Trophoblast cell (in vitro differentiated cells and primary cell): ENCODE data around the gene RCOR1.
A peak's percentile ranks its signal among the peaks of the same experiment; 100 is the strongest.

Experiments
- DNase-seq, 2 donors: peaks; one replicate each; pipeline ENCODE4 v3.0.0-alpha.2; 2016
- H2AFZ ChIP-seq: 2 replicates; pipeline ENCODE4 v1.6.1; 2013; ENCODE audit warnings: low read length, moderate library complexity, mild to moderate bottlenecking; ENCODE audit not compliant: insufficient read depth, poor library complexity
- H2AK5ac ChIP-seq: 2 replicates; pipeline ENCODE4 v1.6.1; 2013; ENCODE audit warnings: mild to moderate bottlenecking, low read length
- H2BK120ac ChIP-seq: 2 replicates; pipeline ENCODE4 v1.6.1; 2013; ENCODE audit warnings: low read length, mild to moderate bottlenecking, moderate library complexity; ENCODE audit not compliant: insufficient read depth, poor library complexity
- H2BK12ac ChIP-seq: 2 replicates; pipeline ENCODE4 v1.6.1; 2013; ENCODE audit warnings: mild to moderate bottlenecking, low read length, moderate library complexity
- H2BK5ac ChIP-seq: 2 replicates; pipeline ENCODE4 v1.6.1; 2013; ENCODE audit warnings: low read length, low read depth, moderate library complexity, mild to moderate bottlenecking; ENCODE audit not compliant: poor library complexity
- H3K14ac ChIP-seq: 2 replicates; pipeline ENCODE4 v1.6.1; 2013; ENCODE audit warnings: mild to moderate bottlenecking, low read length
- H3K18ac ChIP-seq: 2 replicates; pipeline ENCODE4 v1.6.1; 2013; ENCODE audit warnings: mild to moderate bottlenecking, low read length
- H3K23ac ChIP-seq: 2 replicates; pipeline ENCODE4 v1.6.1; 2013; ENCODE audit warnings: low read length
- H3K27ac ChIP-seq: 2 replicates; pipeline ENCODE4 v1.5.1; 2013; ENCODE audit warnings: low read depth, mild to moderate bottlenecking, inconsistent platforms, low read length, moderate library complexity
- H3K27me3 ChIP-seq: 2 replicates; pipeline ENCODE4 v1.6.1; 2013; ENCODE audit warnings: inconsistent platforms, mild to moderate bottlenecking, low read length, moderate library complexity; ENCODE audit not compliant: insufficient read depth
- H3K36me3 ChIP-seq, 2 experiments: 1 replicate in 1 of 2; 2 replicates in 1 of 2; pipeline ENCODE4 v1.6.1; 2013; ENCODE audit warnings: low read length in 2 of 2, mild to moderate bottlenecking in 2 of 2, moderate library complexity in 1 of 2; ENCODE audit not compliant: insufficient read depth in 2 of 2, control insufficient read depth in 1 of 2
- H3K4ac ChIP-seq: 2 replicates; pipeline ENCODE4 v1.6.1; 2013; ENCODE audit warnings: low read depth, mild to moderate bottlenecking, low read length, moderate library complexity
- H3K4me1 ChIP-seq, 2 experiments: 1 replicate in 1 of 2; 2 replicates in 1 of 2; pipeline ENCODE4 v1.6.1; 2013; ENCODE audit warnings: low read length in 2 of 2, mild to moderate bottlenecking in 2 of 2, moderate library complexity in 1 of 2; ENCODE audit not compliant: insufficient read depth in 2 of 2, control insufficient read depth in 1 of 2
- H3K4me2 ChIP-seq: 2 replicates; pipeline ENCODE4 v1.6.1; 2013; ENCODE audit warnings: inconsistent platforms, mild to moderate bottlenecking, low read length, moderate library complexity
- H3K4me3 ChIP-seq: 2 replicates; pipeline ENCODE4 v1.5.1; 2013; ENCODE audit warnings: mild to moderate bottlenecking, low read depth, low read length, inconsistent platforms
- H3K79me1 ChIP-seq: one replicate; pipeline ENCODE4 v1.6.1; 2013; ENCODE audit warnings: low read length
- H3K79me2 ChIP-seq: 2 replicates; pipeline ENCODE4 v1.6.1; 2013; ENCODE audit warnings: low read length, mild to moderate bottlenecking; ENCODE audit not compliant: control insufficient read depth, insufficient read depth, poor library complexity
- H3K9ac ChIP-seq: 2 replicates; pipeline ENCODE4 v1.6.1; 2013; ENCODE audit warnings: mild to moderate bottlenecking, low read length
- H3K9me3 ChIP-seq: 2 replicates; pipeline ENCODE4 v1.6.1; 2013; ENCODE audit warnings: low read depth, mild to moderate bottlenecking, control low read depth, inconsistent platforms, low read length; ENCODE audit not compliant: insufficient read depth
- H4K12ac ChIP-seq: 2 replicates; pipeline ENCODE4 v1.6.1; 2013; ENCODE audit warnings: low read depth, mild to moderate bottlenecking, low read length, moderate library complexity
- H4K8ac ChIP-seq: 2 replicates; pipeline ENCODE4 v1.6.1; 2013; ENCODE audit warnings: low read depth, mild to moderate bottlenecking, low read length, moderate library complexity
- H4K91ac ChIP-seq: one replicate; pipeline ENCODE4 v1.6.1; 2013; ENCODE audit warnings: low read depth, mild to moderate bottlenecking, low read length, moderate library complexity
- WGBS: extraction: QIAGEN DNeasy Blood & Tissue Kit; methylation state at CpG from one replicate; pipeline ENCODE4 v1.1.7; 2013; ENCODE audit warnings: missing lambda C conversion rate; ENCODE audit not compliant: insufficient read length, insufficient coverage; ENCODE audit errors: extremely low coverage; 5-methylcytosine and 5-hydroxymethylcytosine counted together

RCOR1 gene

DNA sequence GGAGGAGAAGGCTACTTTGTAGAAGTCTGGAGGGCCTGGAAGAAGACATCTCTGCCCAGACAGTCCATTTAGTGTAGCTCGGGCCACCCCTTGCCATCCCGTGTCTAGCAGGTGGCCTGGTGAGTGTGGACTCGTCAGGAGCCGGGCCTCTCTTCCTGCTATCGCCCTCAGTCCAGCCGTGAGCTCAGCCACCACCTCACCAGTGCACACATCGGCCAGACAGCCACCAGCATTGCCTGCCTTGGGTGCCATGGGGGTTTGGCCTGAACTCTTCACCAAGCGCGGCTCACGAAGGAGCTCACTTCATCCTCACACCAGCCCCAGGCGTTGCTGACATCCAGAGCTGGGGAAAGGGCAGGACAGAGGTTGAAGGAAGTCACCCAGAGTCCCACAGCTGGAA lies 165.2 kb downstream of the RCOR1 start:
- no peak overlapping the region for H2BK12ac ChIP-seq
- H3K27me3 ChIP-seq = no peaks in the 10 kb centered on the region
- H4K12ac ChIP-seq = no peak overlapping the region
- H3K18ac ChIP-seq = no peak overlapping the region
- peak; percentile 44 to 52 for DNase-seq
- H3K4ac ChIP-seq = no peak overlapping the region
- H2AFZ ChIP-seq = no peak overlapping the region
- H3K23ac ChIP-seq = no peak overlapping the region
- H3K36me3 ChIP-seq = peaks cover 26 to 27% of the 10 kb centered on the region in 2 experiments
- peaks cover 3% of the 10 kb centered on the region for H3K9me3 ChIP-seq
- no peaks in the 10 kb centered on the region for H3K4me1 ChIP-seq
- H3K4me3 ChIP-seq = no peak overlapping the region
- no CpG with 5 or more reads among the region's 11 CpGs for WGBS
- H2BK120ac ChIP-seq = no peak overlapping the region
- H3K79me2 ChIP-seq = no peaks in the 10 kb centered on the region
- H4K8ac ChIP-seq = no peak overlapping the region
- no peak overlapping the region for H4K91ac ChIP-seq
- no peak overlapping the region for H2AK5ac ChIP-seq
- no peaks in the 10 kb centered on the region for H3K79me1 ChIP-seq
- no peak overlapping the region for H3K9ac ChIP-seq
- H2BK5ac ChIP-seq = no peak overlapping the region
- no peak overlapping the region for H3K14ac ChIP-seq
- H3K27ac ChIP-seq = no peak overlapping the region
- H3K4me2 ChIP-seq = no peak overlapping the region

DNA sequence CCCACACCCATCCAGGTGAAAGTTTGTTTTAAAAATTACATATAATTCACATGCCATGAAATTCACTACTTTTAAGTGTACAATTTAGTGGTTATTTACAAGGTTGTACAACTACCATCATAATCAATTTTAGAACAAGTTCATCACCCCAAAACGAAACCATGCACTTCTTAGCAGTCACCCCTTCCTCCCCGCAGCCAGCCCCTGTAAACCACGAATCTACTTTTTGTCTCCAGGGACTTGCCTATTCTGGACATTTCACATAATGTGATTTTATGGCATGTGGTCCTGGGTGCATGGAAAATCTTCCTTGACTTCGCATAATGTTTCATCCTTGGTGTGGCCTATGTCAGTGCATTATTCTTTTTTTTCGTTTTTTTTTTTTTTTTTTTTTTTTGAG lies 165.6 kb downstream of the RCOR1 start:
- WGBS = no CpG with 5 or more reads among the region's 5 CpGs
- no peak overlapping the region for H3K4me2 ChIP-seq
- H4K8ac ChIP-seq = no peak overlapping the region
- H2AFZ ChIP-seq = no peak overlapping the region
- H3K27ac ChIP-seq = no peak overlapping the region
- H2BK120ac ChIP-seq = no peak overlapping the region
- H3K4me3 ChIP-seq = no peak overlapping the region
- no peak overlapping the region for H3K9ac ChIP-seq
- peaks cover 3% of the 10 kb centered on the region for H3K9me3 ChIP-seq
- no peak overlapping the region for H2BK12ac ChIP-seq
- H2AK5ac ChIP-seq = no peak overlapping the region
- H3K23ac ChIP-seq = no peak overlapping the region
- no peak overlapping the region for H3K4ac ChIP-seq
- no peak overlapping the region for H3K18ac ChIP-seq
- H4K12ac ChIP-seq = no peak overlapping the region
- H3K14ac ChIP-seq = no peak overlapping the region
- no peaks in the 10 kb centered on the region for H3K79me2 ChIP-seq
- no peak overlapping the region for H2BK5ac ChIP-seq
- H3K79me1 ChIP-seq = no peaks in the 10 kb centered on the region
- H3K36me3 ChIP-seq = peaks cover 22 to 23% of the 10 kb centered on the region in 2 experiments
- H4K91ac ChIP-seq = no peak overlapping the region
- no peaks in the 10 kb centered on the region for H3K27me3 ChIP-seq
- no peaks in the 10 kb centered on the region for H3K4me1 ChIP-seq
- no peak for DNase-seq

DNA sequence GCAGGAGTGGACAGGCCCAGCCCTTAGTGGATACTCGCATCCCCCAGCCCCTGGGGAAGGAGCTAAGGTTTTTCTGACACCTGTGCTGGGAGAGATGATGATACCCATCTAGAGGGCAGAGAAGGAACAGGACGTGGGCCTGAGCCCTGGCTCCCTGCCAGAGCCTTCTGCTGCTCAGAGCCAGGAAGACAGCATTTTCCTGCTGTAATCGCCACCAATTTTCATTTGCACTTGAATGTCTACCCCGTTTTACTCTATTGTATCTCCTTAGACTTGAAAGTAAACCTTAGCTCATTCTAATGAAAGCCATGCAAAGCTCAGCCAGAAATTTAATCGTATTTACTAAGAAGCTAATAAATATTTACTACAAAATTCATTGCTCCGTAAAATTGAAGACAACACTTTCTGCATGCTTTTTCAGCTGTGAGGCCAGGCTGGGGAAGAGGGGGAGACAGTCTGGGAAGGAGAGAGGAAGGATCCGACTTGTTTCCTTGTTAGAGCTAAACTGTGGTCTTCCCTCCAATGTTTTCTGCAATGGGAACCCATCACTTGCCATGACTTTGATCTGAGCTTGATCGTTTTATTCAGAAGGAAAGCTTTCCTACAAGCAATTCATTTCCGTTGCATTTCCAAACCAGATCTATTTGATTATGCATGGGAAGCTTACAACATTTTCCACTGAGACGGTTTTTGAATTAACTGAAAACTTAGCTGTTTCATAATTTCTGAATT lies 167.2 kb downstream of the RCOR1 start:
- Histone ChIP-seq H3K9ac (no peak overlapping the region), H2BK5ac (no peak overlapping the region), H3K36me3 (peaks cover 11 to 12% of the 10 kb centered on the region in 2 experiments), H3K79me1 (no peaks in the 10 kb centered on the region), H3K23ac (no peak overlapping the region), H4K12ac (no peak overlapping the region), H3K9me3 (peaks cover 3% of the 10 kb centered on the region), H3K4me2 (no peak overlapping the region), H4K91ac (no peak overlapping the region), H3K4me3 (no peak overlapping the region), H2AFZ (no peak overlapping the region), H2AK5ac (no peak overlapping the region), H3K4me1 (no peaks in the 10 kb centered on the region), H3K14ac (no peak overlapping the region), H3K4ac (no peak overlapping the region), H3K18ac (no peak overlapping the region), H2BK12ac (no peak overlapping the region), H3K79me2 (no peaks in the 10 kb centered on the region), H3K27me3 (no peaks in the 10 kb centered on the region), H2BK120ac (no peak overlapping the region), H4K8ac (no peak overlapping the region), H3K27ac (no peak overlapping the region)
- no peak for DNase-seq
- no CpG with 5 or more reads among the region's 10 CpGs for WGBS

DNA sequence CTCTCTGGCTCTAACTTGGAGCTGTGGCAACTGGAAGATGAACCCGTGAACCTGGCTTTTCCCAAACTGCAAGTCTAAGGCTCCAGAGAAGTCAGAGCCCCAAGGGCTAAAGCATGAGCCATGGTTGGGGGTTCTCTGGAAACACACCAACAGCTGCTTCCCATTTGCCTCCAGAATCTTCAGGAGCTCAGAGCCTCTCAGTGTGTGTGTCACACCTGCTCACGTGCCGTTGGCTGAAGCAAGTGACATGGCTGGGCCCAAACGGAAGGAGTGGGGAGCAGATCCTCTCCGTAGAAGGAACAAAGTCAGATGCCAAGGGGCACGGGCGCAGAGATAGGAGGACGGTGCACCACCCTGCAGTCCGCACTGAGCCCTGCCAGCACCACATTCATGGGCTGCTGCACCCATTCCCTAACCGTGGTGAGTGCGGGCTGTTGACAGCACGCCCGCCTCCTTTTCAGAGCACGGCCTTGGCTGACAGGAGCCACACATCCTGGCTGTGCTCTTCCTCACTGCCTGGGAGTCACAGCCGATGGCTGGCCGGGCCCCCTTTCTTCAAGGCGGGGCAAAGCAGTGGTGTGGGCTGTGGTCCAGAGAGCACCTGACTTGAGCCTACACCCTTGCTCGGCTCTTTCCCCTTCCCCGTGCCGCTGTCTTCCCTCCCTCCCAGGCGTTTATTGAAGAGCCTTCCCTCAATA lies 168.2 kb downstream of the RCOR1 start:
- Histone ChIP-seq H3K79me2 (no peaks in the 10 kb centered on the region), H3K4me2 (no peak overlapping the region), H2AFZ (no peak overlapping the region), H3K23ac (no peak overlapping the region), H3K4me3 (no peak overlapping the region), H3K4me1 (no peaks in the 10 kb centered on the region), H2BK12ac (no peak overlapping the region), H3K4ac (no peak overlapping the region), H3K9ac (no peak overlapping the region), H4K91ac (no peak overlapping the region), H4K8ac (no peak overlapping the region), H2AK5ac (no peak overlapping the region), H4K12ac (no peak overlapping the region), H3K27ac (no peak overlapping the region), H2BK120ac (no peak overlapping the region), H3K18ac (no peak overlapping the region), H3K14ac (no peak overlapping the region), H3K79me1 (no peaks in the 10 kb centered on the region), H3K9me3 (peaks cover 3% of the 10 kb centered on the region), H3K36me3 (peaks cover 2 to 3% of the 10 kb centered on the region in 2 experiments), H2BK5ac (no peak overlapping the region), H3K27me3 (no peaks in the 10 kb centered on the region)
- no CpG with 5 or more reads among the region's 21 CpGs for WGBS
- no peak for DNase-seq
